SH-SY5Y (cell line): ENCODE data around the gene GALNS.

Experiments
- GATA2 ChIP-seq: IDR thresholded peaks from 2 replicates; pipeline ENCODE4 v1.6.1; 2011; ENCODE audit warnings: mild to moderate bottlenecking, low read depth, low read length
- GATA3 ChIP-seq: IDR thresholded peaks from 2 replicates; pipeline ENCODE4 v1.6.1; 2011; ENCODE audit warnings: low read depth, mild to moderate bottlenecking, low read length, moderate library complexity

The GALNS gene

GRCh38 chr16:88816736-88817535 lies 39.8 kb downstream of the GALNS start:
- TF ChIP-seq GATA3, result no peak
- no peak for TF ChIP-seq GATA2

- TF ChIP-seq GATA2, result no peak
Measured at GRCh38 chr16:88815901-88816589, 40.7 kb downstream of the GALNS start.

GRCh38 chr16:88815227-88815626 lies 41.5 kb downstream of the GALNS start:
- TF ChIP-seq GATA3 (no peak), GATA2 (no peak)

- TF ChIP-seq GATA2, result no peak
- no peak for TF ChIP-seq GATA3
Measured at GRCh38 chr16:88814144-88814502, 42.6 kb downstream of the GALNS start.

- TF ChIP-seq GATA2 (no peak), GATA3 (no peak)
Measured at GRCh38 chr16:88813269-88814143, 43.2 kb downstream of the GALNS start.

GRCh38 chr16:88812513-88813268 lies 44.1 kb downstream of the GALNS start:
- TF ChIP-seq GATA3 (no peak), GATA2 (no peak)

- TF ChIP-seq GATA2, result no peak
- TF ChIP-seq GATA3, result no peak
Measured at GRCh38 chr16:88811769-88812512, 44.8 kb downstream of the GALNS start, which contains the start of gene APRT. APRT (minus strand) TSS chr16:88811928; CDS start chr16:88811899, 29 bp downstream.

GRCh38 chr16:88810912-88811768 lies 45.6 kb downstream of the GALNS start:
- TF ChIP-seq GATA2, result no peak
- TF ChIP-seq GATA3, result no peak

- TF ChIP-seq GATA2 (no peak), GATA3 (no peak)
Measured at GRCh38 chr16:88810166-88810911, 46.4 kb downstream of the GALNS start.

- no peak for TF ChIP-seq GATA2
- TF ChIP-seq GATA3, result no peak
Measured at GRCh38 chr16:88809676-88810165, 47.0 kb downstream of the GALNS start.

GRCh38 chr16:88809068-88809675 lies 47.6 kb downstream of the GALNS start:
- TF ChIP-seq GATA3 (no peak), GATA2 (no peak)
